B cell (primary cell): ENCODE data around the gene CLDN6. TPM values are rescaled to one million over a fixed set of nuclear protein-coding genes. Genes with fewer than 3 reads are reported as not detected.
A peak's percentile ranks its signal among the peaks of the same experiment; 100 is the strongest.

Source experiments
- ATAC-seq: fragments of 200-7000 bp; cut with Tn5 transposase; one replicate; pipeline ENCODE4 v1.10.0; 2021; ENCODE audit warnings: low read depth, mild to moderate bottlenecking, moderate number of reproducible peaks, moderate library complexity
- CTCF ChIA-PET: fragments of 350-600 bp; sonication (Branson Sonifier 250); formaldehyde crosslinking; loops from one replicate; lab custom pipeline; 2021; ENCODE audit warnings: antibody characterized with exemption, inconsistent platforms; lab: Charles Lee
- POLR2A ChIA-PET: fragments of 350-600 bp; sonication (Branson Sonifier 250); formaldehyde crosslinking; loops from one replicate; lab custom pipeline; 2021; ENCODE audit warnings: antibody characterized with exemption; lab: Charles Lee
- DNase-seq: peaks from one replicate; pipeline ENCODE4 v3.0.0; 2013
- H2AFZ ChIP-seq: 2 replicates; pipeline ENCODE4 v1.6.1; 2012; ENCODE audit warnings: mild to moderate bottlenecking, low read depth, low read length; ENCODE audit not compliant: insufficient read depth, poor library complexity, severe bottlenecking
- H3K27ac ChIP-seq, 2 donors: 1 replicate in 1 of 2; 2 replicates in 1 of 2; pipeline ENCODE4 v1.5.1; 2012 to 2013; ENCODE audit warnings: low read length in 2 of 2, mild to moderate bottlenecking in 2 of 2, moderate library complexity in 1 of 2
- H3K27me3 ChIP-seq, 4 experiments: fragments of 200-600 bp in 1 of 4; sonication (generic) in 1 of 4; replicated peaks in 1 of 4; 1 replicate in 2 of 4; 2 replicates in 2 of 4; pipeline versions ENCODE4 v1.6.1 to v1.7.0; 2013 to 2016; ENCODE audit warnings: low read length in 3 of 4, mild to moderate bottlenecking in 2 of 4, mixed read lengths in 1 of 4, moderate library complexity in 1 of 4; ENCODE audit not compliant: insufficient read depth in 4 of 4, control insufficient read depth in 3 of 4; ENCODE audit errors: control extremely low read depth in 1 of 4
- H3K36me3 ChIP-seq, 2 experiments: replicated peaks in 1 of 2; 1 replicate in 1 of 2; 2 replicates in 1 of 2; pipeline versions ENCODE4 v1.6.1 to v1.7.1; 2013; ENCODE audit warnings: low read length in 1 of 2; ENCODE audit not compliant: insufficient read depth in 2 of 2, control insufficient read depth in 1 of 2; ENCODE audit errors: control extremely low read depth in 1 of 2, extremely low read depth in 1 of 2
- H3K4me1 ChIP-seq, 2 donors: fragments of 200-600 bp in 1 of 2; sonication (generic) in 1 of 2; 1 replicate in 1 of 2; 2 replicates in 1 of 2; pipeline versions ENCODE4 v1.5.1 to v1.6.1; 2013 to 2017; ENCODE audit warnings: low read length in 2 of 2; ENCODE audit not compliant: control insufficient read depth in 2 of 2, insufficient read depth in 2 of 2
- H3K4me2 ChIP-seq: replicated peaks from 2 replicates; pipeline ENCODE3; 2012; ENCODE audit warnings: mild to moderate bottlenecking, low read depth, low read length; ENCODE audit not compliant: poor library complexity, severe bottlenecking
- H3K4me3 ChIP-seq, 5 experiments: fragments of 200-600 bp in 1 of 5; sonication (generic) in 1 of 5; 1 replicate in 3 of 5; 2 replicates in 2 of 5; pipeline versions ENCODE4 v1.5.1 to v1.7.0; 2011 to 2016; ENCODE audit warnings: low read length in 4 of 5, mild to moderate bottlenecking in 4 of 5, low read depth in 2 of 5, control low read depth in 1 of 5, moderate library complexity in 1 of 5; ENCODE audit not compliant: insufficient read depth in 1 of 5; ENCODE audit errors: control extremely low read depth in 1 of 5, extremely low read depth in 1 of 5
- H3K79me2 ChIP-seq: fragments of 200-600 bp; sonication (generic); one replicate; pipeline ENCODE4 v1.6.0; 2016; ENCODE audit warnings: low read length; ENCODE audit not compliant: control insufficient read depth, insufficient read depth
- H3K9ac ChIP-seq: fragments of 200-600 bp; sonication (generic); 2 replicates; pipeline ENCODE4 v1.6.1; 2017; ENCODE audit warnings: mild to moderate bottlenecking, low read length, moderate library complexity
- H3K9me3 ChIP-seq, 3 donors: one replicate each; pipeline versions ENCODE4 v1.6.1 to v1.7.1; 2013; ENCODE audit warnings: low read length in 2 of 3; ENCODE audit not compliant: control insufficient read depth in 2 of 3, insufficient read depth in 1 of 3; ENCODE audit errors: control extremely low read depth in 1 of 3
- H4K20me1 ChIP-seq: 2 replicates; pipeline ENCODE4 v1.6.0; 2012; ENCODE audit warnings: mild to moderate bottlenecking, low read length; ENCODE audit not compliant: insufficient read depth, control insufficient read depth, poor library complexity, severe bottlenecking
- H3K27ac Mint-ChIP-seq: one replicate; pipeline ENCODE4 v1.8.0; 2021; ENCODE audit warnings: mixed read lengths
- H3K27me3 Mint-ChIP-seq: one replicate; pipeline ENCODE4 v1.8.0; 2021; ENCODE audit warnings: mixed read lengths
- H3K4me1 Mint-ChIP-seq: one replicate; pipeline ENCODE4 v1.8.0; 2021; ENCODE audit warnings: mixed read lengths
- H3K4me3 Mint-ChIP-seq: one replicate; pipeline ENCODE4 v1.8.0; 2021; ENCODE audit warnings: mixed read lengths
- H3K9me3 Mint-ChIP-seq: one replicate; pipeline ENCODE4 v1.8.0; 2022; ENCODE audit warnings: mixed read lengths; ENCODE audit not compliant: insufficient read depth
- EZH2 ChIP-seq: IDR thresholded peaks from 2 replicates; pipeline ENCODE4 v1.6.1; 2012; ENCODE audit warnings: borderline replicate concordance, low read depth, mild to moderate bottlenecking, moderate library complexity, low read length; ENCODE audit not compliant: insufficient read depth, poor library complexity, severe bottlenecking
- WGBS: methylation state at CpG from one replicate; pipeline ENCODE4 v1.1.5; 2013; ENCODE audit warnings: missing lambda C conversion rate; ENCODE audit not compliant: insufficient coverage; 5-methylcytosine and 5-hydroxymethylcytosine counted together
- intact Hi-C: fragments of 100-400 bp; cut with micrococcal nuclease; formaldehyde crosslinking; loops from one replicate; pipeline ENCODE4 v1.10.0; 2022
- polyA plus RNA-seq: library from polyadenylated mRNA; depleted of rRNA; stranded (reverse); fragments of >200 nt; gene quantifications from 2 replicates; pipeline ENCODE4 v1.2.3, GENCODE V29; 2012
- total RNA-seq, 2 donors: library from RNA; stranded (reverse); fragments of 120-200 nt in 1 of 2; gene quantifications; 1 replicate in 1 of 2; 2 replicates in 1 of 2; pipeline versions ENCODE4 v1.2.3 to v1.2.4, GENCODE V29; 2013 to 2022
- TF ChIP-seq, protein P1 (sequence below): fragments of 200-600 bp; IDR thresholded peaks from one replicate; pipeline ENCODE4 v1.8.0; 2022; ENCODE audit warnings: antibody characterized with exemption, mild to moderate bottlenecking

Gene CLDN6
- total and polyA plus RNA-seq, 2 donors (not counting 1 experiment from before 2014, with no cell fraction given) = not detected

GRCh38 chr16:3019594-3020246, 1.7 kb upstream of the CLDN6 start:
- ATAC-seq (no peak), DNase-seq (no peak)
- Mint-ChIP-seq H3K27me3 (peaks cover 13% of the 10 kb centered on the region), H3K4me3 (peak overlapping the region; percentile 90), H3K27ac (peak overlapping the region; percentile 80), H3K9me3 (no peaks in the 10 kb centered on the region), H3K4me1 (peaks cover 44% of the 10 kb centered on the region)
- Histone ChIP-seq H3K27ac (no peak overlapping the region), H3K36me3 (no peaks in the 10 kb centered on the region), H3K4me1 (peaks cover 37 to 54% of the 10 kb centered on the region in 2 donors), H3K4me2 (peak overlapping the region; percentile 82), H3K79me2 (no peaks in the 10 kb centered on the region), H2AFZ (peak overlapping the region; percentile 58), H3K9me3 (peaks cover 0 to 4% (median 0%) of the 10 kb centered on the region in 3 donors), H3K4me3 (peak overlapping the region in 4 of 5 experiments; percentile 36 to 68 (median 59)), H3K9ac (peak overlapping the region; percentile 70), H4K20me1 (no peaks in the 10 kb centered on the region), H3K27me3 (peaks cover 0 to 19% (median 8%) of the 10 kb centered on the region in 4 experiments)
- ChIA-PET POLR2A (interaction anchor here (1.1 kb wide), 1 partner anchor 16 kb away, joined by 5 read pairs; no protein-coding TSS in a partner anchor), CTCF (interaction anchor here (1.5 to 6.9 kb wide), 5 partner anchors 9 to 110 kb away, joined by 5 to 61 read pairs (median 18); no protein-coding TSS in a partner anchor)
- 30% methylated on average over 34 of the region's 40 CpGs for WGBS
- intact Hi-C loops = loop anchor here (1.0 to 10.0 kb wide), 8 partner anchors 9 to 1715 kb away; partner anchors contain the start of genes PAQR4, SRRM2, UBE2I and ZNF174
- TF ChIP-seq EZH2 = no peak
- TF ChIP-seq, protein P1, sequence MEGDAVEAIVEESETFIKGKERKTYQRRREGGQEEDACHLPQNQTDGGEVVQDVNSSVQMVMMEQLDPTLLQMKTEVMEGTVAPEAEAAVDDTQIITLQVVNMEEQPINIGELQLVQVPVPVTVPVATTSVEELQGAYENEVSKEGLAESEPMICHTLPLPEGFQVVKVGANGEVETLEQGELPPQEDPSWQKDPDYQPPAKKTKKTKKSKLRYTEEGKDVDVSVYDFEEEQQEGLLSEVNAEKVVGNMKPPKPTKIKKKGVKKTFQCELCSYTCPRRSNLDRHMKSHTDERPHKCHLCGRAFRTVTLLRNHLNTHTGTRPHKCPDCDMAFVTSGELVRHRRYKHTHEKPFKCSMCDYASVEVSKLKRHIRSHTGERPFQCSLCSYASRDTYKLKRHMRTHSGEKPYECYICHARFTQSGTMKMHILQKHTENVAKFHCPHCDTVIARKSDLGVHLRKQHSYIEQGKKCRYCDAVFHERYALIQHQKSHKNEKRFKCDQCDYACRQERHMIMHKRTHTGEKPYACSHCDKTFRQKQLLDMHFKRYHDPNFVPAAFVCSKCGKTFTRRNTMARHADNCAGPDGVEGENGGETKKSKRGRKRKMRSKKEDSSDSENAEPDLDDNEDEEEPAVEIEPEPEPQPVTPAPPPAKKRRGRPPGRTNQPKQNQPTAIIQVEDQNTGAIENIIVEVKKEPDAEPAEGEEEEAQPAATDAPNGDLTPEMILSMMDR = no peak

DNA sequence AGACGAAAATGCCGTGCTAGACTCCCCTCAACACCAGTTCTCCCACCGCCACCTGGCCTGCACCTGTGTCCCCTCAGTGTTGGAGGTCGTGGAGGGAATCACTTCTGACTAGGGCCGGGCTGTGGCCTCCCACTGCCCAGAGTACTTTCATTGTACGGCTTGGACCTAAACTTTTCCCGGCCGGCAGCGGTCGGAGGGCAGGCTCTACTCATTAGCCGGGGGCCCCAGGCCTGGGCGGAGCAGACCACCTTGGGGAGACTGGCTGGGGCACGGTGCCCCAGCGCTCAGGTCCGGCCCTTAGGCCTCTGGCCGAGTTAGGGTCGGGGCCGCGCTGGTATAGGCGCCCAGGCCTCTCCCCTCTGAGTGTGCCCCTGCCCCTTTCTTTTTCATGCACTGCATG, 639 bp downstream of the CLDN6 start:
- Histone ChIP-seq H3K4me1 (peaks cover 21 to 35% of the 10 kb centered on the region in 2 donors), H3K4me2 (no peak overlapping the region)

More for the DNA sequence above, 639 bp downstream of the CLDN6 start:
- Histone ChIP-seq H3K36me3 (no peaks in the 10 kb centered on the region), H3K4me3 (no peak overlapping the region), H3K27ac (no peak overlapping the region), H3K79me2 (no peaks in the 10 kb centered on the region), H3K9ac (no peak overlapping the region), H4K20me1 (no peaks in the 10 kb centered on the region), H2AFZ (no peak overlapping the region), H3K9me3 (peaks cover 0 to 4% (median 0%) of the 10 kb centered on the region in 3 donors), H3K27me3 (peaks cover 0 to 20% (median 10%) of the 10 kb centered on the region in 4 experiments)
- Mint-ChIP-seq H3K4me3 (no peak overlapping the region), H3K4me1 (peaks cover 25% of the 10 kb centered on the region), H3K27ac (no peak overlapping the region), H3K27me3 (peaks cover 22% of the 10 kb centered on the region), H3K9me3 (no peaks in the 10 kb centered on the region)
- ATAC-seq (no peak), DNase-seq (no peak)
- ChIA-PET POLR2A (no interaction called here), CTCF (no interaction called here)
- intact Hi-C loops = no loop called here
- 95% methylated on average over 20 of the region's 20 CpGs for whole genome bisulfite sequencing
- TF ChIP-seq, protein P1 = no peak
- no peak for TF ChIP-seq EZH2
